Erythroblast (primary cell): ENCODE results near the gene GPR89B.

Experiments
- GATA1 ChIP-seq: IDR thresholded peaks from 2 replicates; pipeline ENCODE4 v1.6.1; 2011; ENCODE audit warnings: low read depth, mild to moderate bottlenecking, control low read depth, low read length, moderate library complexity
- POLR2A ChIP-seq: IDR thresholded peaks from 2 replicates; pipeline ENCODE4 v1.6.1; 2011; ENCODE audit warnings: mild to moderate bottlenecking, low read length

DNA sequence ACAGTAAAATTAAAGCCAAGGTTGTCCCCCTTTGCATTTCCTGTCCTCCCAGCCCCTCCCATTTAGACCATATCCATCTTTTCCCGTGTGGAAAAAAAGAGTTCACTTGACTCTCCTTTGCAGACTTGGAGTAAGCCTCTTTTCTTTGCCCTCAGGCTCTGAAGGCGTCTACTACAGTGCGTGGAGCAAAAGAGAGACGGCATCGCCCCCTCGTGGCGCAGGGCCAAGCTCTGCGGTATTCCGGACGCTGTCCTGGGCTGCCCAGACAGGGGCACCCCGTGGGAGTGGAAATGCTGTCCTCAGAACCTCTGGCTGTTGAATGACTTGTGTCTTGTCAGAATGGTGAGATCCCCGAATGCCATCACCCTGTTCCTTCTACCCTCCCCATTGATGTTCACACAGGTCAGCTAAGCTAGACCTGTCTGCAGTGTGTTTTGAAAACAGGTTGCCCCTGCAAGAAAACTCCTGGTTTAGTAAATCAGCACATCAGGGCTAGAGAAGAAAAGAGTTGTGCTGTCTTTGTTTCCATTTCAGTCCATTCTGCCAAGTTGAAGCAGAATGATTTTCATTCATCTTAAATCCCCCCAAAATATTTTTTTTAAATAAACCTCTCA lies 37.9 kb upstream of the GPR89B start:
- TF ChIP-seq POLR2A (no peak), GATA1 (no peak)
